Stomach (tissue), 4 donors: ENCODE results near the gene RBM44.

Source experiments
- EP300 ChIP-seq: sonication (generic); formaldehyde crosslinking; IDR thresholded peaks from one replicate; pipeline ENCODE4 v1.6.1; 2017; ENCODE audit warnings: antibody characterized with exemption
- POLR2A ChIP-seq, 4 donors: fragments of 450-650 bp; IDR thresholded peaks; one replicate each; pipeline ENCODE4 v1.6.1; 2016; ENCODE audit warnings: antibody characterized with exemption in 4 of 4, control low read depth in 2 of 4, mild to moderate bottlenecking in 1 of 4, moderate library complexity in 1 of 4
- POLR2AphosphoS5 ChIP-seq, 3 donors: sonication (generic); formaldehyde crosslinking; IDR thresholded peaks; one replicate each; pipeline ENCODE4 v1.6.1; 2016; ENCODE audit warnings: antibody characterized with exemption in 3 of 3
- TF ChIP-seq, protein P1 (sequence below), 7 experiments: fragments of 450-650 bp in 4 of 7; fragments of 200-600 bp in 3 of 7; sonication (generic) in 3 of 7; IDR thresholded peaks; one replicate each; pipeline ENCODE4 v1.5.1; 2016 to 2019; ENCODE audit warnings: antibody characterized with exemption in 7 of 7, control low read depth in 2 of 7, mild to moderate bottlenecking in 1 of 7

DNA sequence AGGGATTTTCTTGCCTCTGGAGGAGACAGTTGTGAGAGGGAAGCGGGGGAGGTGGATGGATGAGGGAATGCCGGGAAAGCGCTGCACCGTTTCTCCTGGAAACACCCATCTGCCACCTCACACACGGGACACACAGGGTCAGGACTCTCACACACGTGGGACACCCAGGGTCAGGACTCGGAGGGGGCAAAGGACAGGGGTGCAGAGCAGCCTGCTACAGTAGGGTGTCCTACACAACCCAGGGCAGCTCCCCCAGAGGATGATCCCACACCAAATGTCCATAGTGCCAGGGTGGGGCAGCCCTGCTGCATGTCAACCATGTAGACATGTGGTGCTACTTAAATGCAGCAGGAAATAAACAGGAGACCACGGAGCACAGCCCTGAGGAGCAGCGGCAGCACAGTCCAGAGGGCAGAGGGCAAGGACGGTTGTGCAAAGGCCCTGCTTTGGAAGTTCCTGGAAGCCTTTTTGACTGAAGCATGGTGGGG, 65.9 kb downstream of the RBM44 start:
- TF ChIP-seq, protein P1, sequence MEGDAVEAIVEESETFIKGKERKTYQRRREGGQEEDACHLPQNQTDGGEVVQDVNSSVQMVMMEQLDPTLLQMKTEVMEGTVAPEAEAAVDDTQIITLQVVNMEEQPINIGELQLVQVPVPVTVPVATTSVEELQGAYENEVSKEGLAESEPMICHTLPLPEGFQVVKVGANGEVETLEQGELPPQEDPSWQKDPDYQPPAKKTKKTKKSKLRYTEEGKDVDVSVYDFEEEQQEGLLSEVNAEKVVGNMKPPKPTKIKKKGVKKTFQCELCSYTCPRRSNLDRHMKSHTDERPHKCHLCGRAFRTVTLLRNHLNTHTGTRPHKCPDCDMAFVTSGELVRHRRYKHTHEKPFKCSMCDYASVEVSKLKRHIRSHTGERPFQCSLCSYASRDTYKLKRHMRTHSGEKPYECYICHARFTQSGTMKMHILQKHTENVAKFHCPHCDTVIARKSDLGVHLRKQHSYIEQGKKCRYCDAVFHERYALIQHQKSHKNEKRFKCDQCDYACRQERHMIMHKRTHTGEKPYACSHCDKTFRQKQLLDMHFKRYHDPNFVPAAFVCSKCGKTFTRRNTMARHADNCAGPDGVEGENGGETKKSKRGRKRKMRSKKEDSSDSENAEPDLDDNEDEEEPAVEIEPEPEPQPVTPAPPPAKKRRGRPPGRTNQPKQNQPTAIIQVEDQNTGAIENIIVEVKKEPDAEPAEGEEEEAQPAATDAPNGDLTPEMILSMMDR (IDR thresholded peaks at IDR 0.05) = no peak
- TF ChIP-seq POLR2AphosphoS5 (IDR thresholded peaks at IDR 0.05) (no peak), EP300 (no peak), POLR2A (IDR thresholded peaks at IDR 0.05) (no peak)
